Endothelial cell of umbilical vein (primary cell): Measurements from ENCODE around the gene ARHGAP10. TPM values are rescaled to one million over a fixed set of nuclear protein-coding genes. Genes with fewer than 3 reads are reported as not detected.

Experiments
- BruUV-seq: library from RNA; stranded (reverse); fragments of 400-500 nt; replicated peaks from 2 replicates; lab custom pipeline; 2021; lab: Mats Ljungman, UMichigan
- CTCF ChIA-PET: fragments of 300-600, 350-600 bp; sonication (Branson Sonifier 250); formaldehyde crosslinking; loops from one replicate; lab custom pipeline; 2021; ENCODE audit warnings: antibody characterized with exemption, inconsistent platforms; lab: Charles Lee
- POLR2A ChIA-PET: fragments of 300-600, 350-600 bp; sonication (Branson Sonifier 250); formaldehyde crosslinking; loops from one replicate; lab custom pipeline; 2021; ENCODE audit warnings: antibody characterized with exemption, inconsistent platforms; lab: Charles Lee
- DNase-seq: peaks from one replicate; pipeline ENCODE4 v3.0.0-alpha.2; 2011; ENCODE audit warnings: low read depth, low spot score
- FAIRE-seq: peaks from 2 replicates; lab custom pipeline; 2011; peaks lifted over from hg19 to GRCh38; lab: Jason Lieb, UNC
- H2AFZ ChIP-seq: 2 replicates; pipeline ENCODE4 v1.6.0; 2012; ENCODE audit warnings: low read depth, low read length, control low read depth, inconsistent platforms
- H3K27ac ChIP-seq: 2 replicates; pipeline ENCODE4 v1.5.1; 2011; ENCODE audit warnings: low read depth, mild to moderate bottlenecking, control low read depth, low read length, moderate library complexity; ENCODE audit not compliant: insufficient read depth
- H3K27me3 ChIP-seq, 2 experiments: 2 replicates each; pipeline versions ENCODE4 v1.6.0 to v1.6.1; 2011; ENCODE audit warnings: low read length in 2 of 2, mixed read lengths in 1 of 2; ENCODE audit not compliant: control insufficient read depth in 2 of 2, insufficient read depth in 2 of 2
- H3K36me3 ChIP-seq, 2 experiments: 2 replicates in 1 of 2; 3 replicates in 1 of 2; pipeline ENCODE4 v1.5.1; 2011; ENCODE audit warnings: low read length in 2 of 2, mild to moderate bottlenecking in 1 of 2, moderate library complexity in 1 of 2; ENCODE audit not compliant: control insufficient read depth in 2 of 2, insufficient read depth in 2 of 2; ENCODE audit errors: extremely low read depth in 1 of 2
- H3K4me1 ChIP-seq: 3 replicates; pipeline ENCODE4 v1.5.1; 2011; ENCODE audit warnings: mild to moderate bottlenecking, low read length; ENCODE audit not compliant: control insufficient read depth, insufficient read depth; ENCODE audit errors: extremely low read depth
- H3K4me2 ChIP-seq: 2 replicates; pipeline ENCODE4 v1.6.1; 2011; ENCODE audit warnings: low read length, control low read depth, mixed read lengths; ENCODE audit not compliant: insufficient read depth
- H3K4me3 ChIP-seq, 3 experiments: fragments of 200-600 bp in 1 of 3; sonication (generic), shearing (Covaris generic) in 1 of 3; replicated peaks in 1 of 3; 2 replicates each; pipeline ENCODE4 v1.5.1; 2011 to 2016; ENCODE audit warnings: control low read depth in 3 of 3, low read length in 3 of 3, mild to moderate bottlenecking in 2 of 3, inconsistent platforms in 1 of 3, low read depth in 1 of 3, moderate library complexity in 1 of 3; ENCODE audit not compliant: insufficient read depth in 1 of 3
- H3K79me2 ChIP-seq: 2 replicates; pipeline ENCODE4 v1.6.0; 2012; ENCODE audit warnings: low read length, inconsistent platforms; ENCODE audit not compliant: control insufficient read depth, insufficient read depth
- H3K9ac ChIP-seq: replicated peaks from 2 replicates; pipeline ENCODE3; 2011; ENCODE audit warnings: low read length, control low read depth; ENCODE audit not compliant: insufficient read depth; ENCODE audit errors: extremely low read depth
- H3K9me1 ChIP-seq: replicated peaks from 3 replicates; pipeline ENCODE4 v1.6.0; 2011; ENCODE audit warnings: mild to moderate bottlenecking, low read length; ENCODE audit not compliant: control insufficient read depth, insufficient read depth; ENCODE audit errors: extremely low read depth
- H3K9me3 ChIP-seq: replicated peaks from 2 replicates; pipeline ENCODE4 v1.5.1; 2012; ENCODE audit warnings: low read length, inconsistent platforms; ENCODE audit not compliant: control insufficient read depth, insufficient read depth
- H4K20me1 ChIP-seq: replicated peaks from 2 replicates; pipeline ENCODE3; 2011; ENCODE audit warnings: mild to moderate bottlenecking, low read length; ENCODE audit not compliant: control insufficient read depth, insufficient read depth; ENCODE audit errors: extremely low read depth
- EZH2 ChIP-seq: IDR thresholded peaks from 2 replicates; pipeline ENCODE4 v1.6.1; 2012; ENCODE audit warnings: borderline replicate concordance, low read depth, mild to moderate bottlenecking, moderate library complexity, low read length, inconsistent platforms; ENCODE audit not compliant: severe bottlenecking
- FOS ChIP-seq: IDR thresholded peaks from 2 replicates; pipeline ENCODE4 v1.6.1; 2011; ENCODE audit warnings: mild to moderate bottlenecking, low read length, moderate library complexity, borderline replicate concordance; ENCODE audit not compliant: insufficient read depth
- GATA2 ChIP-seq: IDR thresholded peaks from 2 replicates; pipeline ENCODE4 v1.7.0; 2011; ENCODE audit warnings: low read depth, mild to moderate bottlenecking, moderate library complexity, mixed read lengths, low read length; ENCODE audit not compliant: insufficient read length, insufficient read depth
- JUN ChIP-seq: IDR thresholded peaks from 2 replicates; pipeline ENCODE4 v1.6.1; 2011; ENCODE audit warnings: borderline replicate concordance, low read depth; ENCODE audit not compliant: insufficient read length, insufficient read depth
- MYC ChIP-seq: IDR thresholded peaks from one replicate; pipeline ENCODE4 v1.6.1; 2011; ENCODE audit warnings: mild to moderate bottlenecking, low read depth, low read length
- POLR2A ChIP-seq: IDR thresholded peaks from 2 replicates; pipeline ENCODE4 v1.6.1; 2012; ENCODE audit warnings: low read depth, mild to moderate bottlenecking, control low read depth, low read length
- POLR2AphosphoS5 ChIP-seq: IDR thresholded peaks from 2 replicates; pipeline ENCODE4 v1.6.1; 2012; ENCODE audit warnings: low read depth, mild to moderate bottlenecking, control low read depth, low read length, moderate library complexity; ENCODE audit not compliant: insufficient read depth
- dilution Hi-C: fragments of 300-500 bp; cut with MboI; formaldehyde crosslinking; loops from one replicate; pipeline ENCODE4 v1.15.0; 2019; ENCODE audit warnings: low sequenced_read_pairs; ENCODE audit not compliant: extremely low pct_ligation_motif_present
- intact Hi-C: fragments of 100-400 bp; cut with micrococcal nuclease; formaldehyde crosslinking; loops from one replicate; pipeline ENCODE4 v1.10.0; 2022
- polyA plus RNA-seq, 4 experiments: library from polyadenylated mRNA; depleted of rRNA in 3 of 4; stranded (reverse) in 3 of 4; unstranded in 1 of 4; fragments of >200 nt; gene quantifications; 2 replicates each; pipeline versions ENCODE4 v1.2.1 to v1.2.3, GENCODE V29; 2011 to 2012; ENCODE audit warnings: missing spikeins in 1 of 4
- total RNA-seq: library from RNA; stranded (reverse); gene quantifications from 2 replicates; pipeline ENCODE4 v1.2.3, GENCODE V29; 2021
- TF ChIP-seq, protein P1 (sequence below): IDR thresholded peaks from 2 replicates; pipeline ENCODE4 v1.6.1; 2011; ENCODE audit not compliant: insufficient read depth, insufficient read length
- TF ChIP-seq, protein P2 (sequence below), 2 donors: IDR thresholded peaks; 1 replicate in 1 of 2; 2 replicates in 1 of 2; pipeline ENCODE4 v1.5.1; 2011; ENCODE audit warnings: low read length in 2 of 2, mild to moderate bottlenecking in 2 of 2, moderate library complexity in 2 of 2, control low read depth in 1 of 2, inconsistent platforms in 1 of 2, low read depth in 1 of 2; ENCODE audit not compliant: insufficient read depth in 1 of 2; ENCODE audit errors: extremely low read depth in 1 of 2

The ARHGAP10 gene
- total and polyA plus RNA-seq, 2 donors (not counting 3 experiments of a cell fraction or from before 2014, with no cell fraction given): 20.4 to 36.7 TPM

- POLR2A ChIA-PET: interaction anchor here (1.0 kb wide), 1 partner anchor 33 kb away, joined by 3 read pairs; no protein-coding TSS in a partner anchor
Measured at GRCh38 chr4:147765121-147765529, 33.2 kb downstream of the ARHGAP10 start.

More at GRCh38 chr4:147765121-147765529, 33.2 kb downstream of the ARHGAP10 start:
- Histone ChIP-seq H3K27me3 (no peaks in the 10 kb centered on the region), H3K79me2 (peaks cover 21% of the 10 kb centered on the region), H4K20me1 (no peaks in the 10 kb centered on the region), H3K4me1 (peaks cover 25% of the 10 kb centered on the region), H3K9me3 (no peaks in the 10 kb centered on the region), H3K4me3 (no peak overlapping the region), H3K27ac (no peak overlapping the region), H3K36me3 (no peaks in the 10 kb centered on the region), H3K9ac (no peak overlapping the region), H3K4me2 (no peak overlapping the region), H3K9me1 (no peaks in the 10 kb centered on the region), H2AFZ (no peak overlapping the region)
- FAIRE-seq (no peak), DNase-seq (no peak)
- TF ChIP-seq JUN (no peak), FOS (no peak), POLR2AphosphoS5 (no peak), GATA2 (no peak), EZH2 (no peak), MYC (no peak), POLR2A (no peak)
- TF ChIP-seq, protein P1, sequence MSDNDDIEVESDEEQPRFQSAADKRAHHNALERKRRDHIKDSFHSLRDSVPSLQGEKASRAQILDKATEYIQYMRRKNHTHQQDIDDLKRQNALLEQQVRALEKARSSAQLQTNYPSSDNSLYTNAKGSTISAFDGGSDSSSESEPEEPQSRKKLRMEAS: no peak
- TF ChIP-seq, protein P2, sequence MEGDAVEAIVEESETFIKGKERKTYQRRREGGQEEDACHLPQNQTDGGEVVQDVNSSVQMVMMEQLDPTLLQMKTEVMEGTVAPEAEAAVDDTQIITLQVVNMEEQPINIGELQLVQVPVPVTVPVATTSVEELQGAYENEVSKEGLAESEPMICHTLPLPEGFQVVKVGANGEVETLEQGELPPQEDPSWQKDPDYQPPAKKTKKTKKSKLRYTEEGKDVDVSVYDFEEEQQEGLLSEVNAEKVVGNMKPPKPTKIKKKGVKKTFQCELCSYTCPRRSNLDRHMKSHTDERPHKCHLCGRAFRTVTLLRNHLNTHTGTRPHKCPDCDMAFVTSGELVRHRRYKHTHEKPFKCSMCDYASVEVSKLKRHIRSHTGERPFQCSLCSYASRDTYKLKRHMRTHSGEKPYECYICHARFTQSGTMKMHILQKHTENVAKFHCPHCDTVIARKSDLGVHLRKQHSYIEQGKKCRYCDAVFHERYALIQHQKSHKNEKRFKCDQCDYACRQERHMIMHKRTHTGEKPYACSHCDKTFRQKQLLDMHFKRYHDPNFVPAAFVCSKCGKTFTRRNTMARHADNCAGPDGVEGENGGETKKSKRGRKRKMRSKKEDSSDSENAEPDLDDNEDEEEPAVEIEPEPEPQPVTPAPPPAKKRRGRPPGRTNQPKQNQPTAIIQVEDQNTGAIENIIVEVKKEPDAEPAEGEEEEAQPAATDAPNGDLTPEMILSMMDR (IDR thresholded peaks at IDR 0.05; ENCODE audit: extremely low read depth in 1 of 2, insufficient read depth in 1 of 2, low read depth in 1 of 2, low read length in 2 of 2): no peak
- intact Hi-C loops (no loop called here), dilution Hi-C loops (no loop called here)
- CTCF ChIA-PET: interaction anchor here (1.7 to 3.8 kb wide), 2 partner anchors 25 to 102 kb away, joined by 4 to 18 read pairs; no protein-coding TSS in a partner anchor
- no TSS peak for BruUV-seq
